ACHN (cell line): ENCODE measurements around the gene DRC1.

Experiments
- DNase-seq: peaks from one replicate; pipeline ENCODE4 v3.0.0-alpha.2; 2015
- in situ Hi-C: cut with HindIII; loops from 2 replicates; pipeline ENCODE4 v1.10.0; 2017; ENCODE audit warnings: low sequenced_read_pairs, low pct_ligation_motif_present, low pct_unique_long_range_greater_than_20kb

Gene DRC1

DNA sequence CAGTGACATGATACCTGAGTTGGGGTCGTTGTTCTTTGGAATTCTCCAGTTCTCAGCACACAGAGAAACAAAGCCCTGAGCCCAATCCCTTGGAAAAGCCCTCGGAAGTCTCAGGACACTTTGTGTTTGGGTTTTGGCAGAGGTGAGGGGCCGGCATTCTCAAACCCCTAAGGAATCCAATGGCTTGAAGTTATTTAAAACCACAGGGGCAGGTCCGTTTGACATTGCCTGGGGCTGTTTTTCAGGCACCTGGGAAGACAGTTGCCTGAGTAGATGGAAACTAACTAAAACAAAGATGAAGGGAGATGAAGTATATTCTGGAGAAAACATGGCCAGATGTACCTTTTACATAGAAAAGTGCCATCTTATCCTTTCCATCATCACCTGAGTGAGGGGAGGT, 98.7 kb downstream of the DRC1 start:
- in situ Hi-C loops: no loop called here
- DNase-seq: no peak

DNA sequence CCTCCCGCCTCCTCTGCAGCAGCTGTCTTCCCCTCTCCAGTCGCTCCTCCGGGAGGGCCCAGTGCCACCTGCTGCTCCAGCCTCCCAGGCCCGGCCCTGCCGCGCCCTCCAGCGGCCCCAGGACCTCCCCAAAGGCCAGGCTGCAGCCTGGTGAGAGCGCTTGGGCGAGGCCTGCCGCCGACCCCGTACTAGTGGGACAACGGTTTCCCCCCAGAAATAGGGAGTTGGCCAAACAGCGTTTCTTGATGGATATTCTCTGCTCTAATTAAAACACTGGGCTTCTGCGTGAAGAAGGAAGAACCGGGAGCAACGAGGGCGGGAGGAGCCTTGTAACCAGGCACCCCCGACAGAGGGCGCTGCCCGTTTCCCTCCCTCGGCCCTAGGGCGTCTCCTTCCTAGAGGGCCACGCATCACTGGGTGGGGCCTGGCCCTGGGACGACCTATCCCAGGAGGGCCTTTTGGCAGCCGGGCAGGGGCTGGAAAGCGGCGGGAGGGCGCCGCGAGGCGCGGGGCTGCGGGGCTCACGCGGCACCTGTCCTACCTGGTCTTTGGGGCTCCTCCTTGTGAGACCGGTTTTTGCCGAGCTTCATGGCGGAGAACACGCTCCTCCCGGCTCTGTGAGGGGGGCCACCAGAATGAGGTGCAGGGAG, 101.6 kb downstream of the DRC1 start:
- in situ Hi-C loops: no loop called here
- peak; percentile 87 for DNase-seq

GRCh38 chr2:26504002-26504401, 102.3 kb downstream of the DRC1 start:
- DNase-seq: no peak

GRCh38 chr2:26506279-26506678, 104.6 kb downstream of the DRC1 start:
- in situ Hi-C loops: no loop called here
- no peak for DNase-seq

More at GRCh38 chr2:26504002-26504401, 102.3 kb downstream of the DRC1 start:
- in situ Hi-C loops: no loop called here
